ENCODE data around the gene PTPRK. TPM values are rescaled to one million over a fixed set of nuclear protein-coding genes. Genes with fewer than 3 reads are reported as not detected.

The PTPRK gene
- total RNA-seq, 2 experiments from 2014 or later = not detected

- TF ChIP-seq, protein P1, sequence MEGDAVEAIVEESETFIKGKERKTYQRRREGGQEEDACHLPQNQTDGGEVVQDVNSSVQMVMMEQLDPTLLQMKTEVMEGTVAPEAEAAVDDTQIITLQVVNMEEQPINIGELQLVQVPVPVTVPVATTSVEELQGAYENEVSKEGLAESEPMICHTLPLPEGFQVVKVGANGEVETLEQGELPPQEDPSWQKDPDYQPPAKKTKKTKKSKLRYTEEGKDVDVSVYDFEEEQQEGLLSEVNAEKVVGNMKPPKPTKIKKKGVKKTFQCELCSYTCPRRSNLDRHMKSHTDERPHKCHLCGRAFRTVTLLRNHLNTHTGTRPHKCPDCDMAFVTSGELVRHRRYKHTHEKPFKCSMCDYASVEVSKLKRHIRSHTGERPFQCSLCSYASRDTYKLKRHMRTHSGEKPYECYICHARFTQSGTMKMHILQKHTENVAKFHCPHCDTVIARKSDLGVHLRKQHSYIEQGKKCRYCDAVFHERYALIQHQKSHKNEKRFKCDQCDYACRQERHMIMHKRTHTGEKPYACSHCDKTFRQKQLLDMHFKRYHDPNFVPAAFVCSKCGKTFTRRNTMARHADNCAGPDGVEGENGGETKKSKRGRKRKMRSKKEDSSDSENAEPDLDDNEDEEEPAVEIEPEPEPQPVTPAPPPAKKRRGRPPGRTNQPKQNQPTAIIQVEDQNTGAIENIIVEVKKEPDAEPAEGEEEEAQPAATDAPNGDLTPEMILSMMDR (conservative IDR thresholded peaks at IDR 0.05; ENCODE audit: low read length) = no peak
- TF ChIP-seq EZH2phosphoT487 (IDR thresholded peaks at IDR 0.05; ENCODE audit: borderline replicate concordance, low read depth, low read length) = no peak
- POLR2A ChIA-PET = interaction anchor here (0.6 kb wide), 1 partner anchor 488 kb away, joined by 3 read pairs; no protein-coding TSS in a partner anchor
- DNase-seq (ENCODE audit: low spot score) = no peak
- no peaks in the 10 kb centered on the region for H4K20me1 ChIP-seq (ENCODE audit: insufficient read depth, low read length)
- H2AFZ ChIP-seq (ENCODE audit: low read length) = no peak overlapping the region
- BruUV-seq (replicated peaks) = no TSS peak
- CTCF ChIA-PET (ENCODE audit: unreplicated experiment) = no interaction called here
- H3K4me2 ChIP-seq (ENCODE audit: low read length) = no peak overlapping the region
- H3K27ac ChIP-seq (ENCODE audit: low read depth, low read length, poor library complexity, severe bottlenecking) = no peak overlapping the region
- no peaks in the 10 kb centered on the region for H3K79me2 ChIP-seq (ENCODE audit: insufficient read depth, low read depth, low read length)
- no peak overlapping the region for H3K4me3 ChIP-seq (ENCODE audit: low read depth, low read length, poor library complexity, severe bottlenecking)
- H3K36me3 ChIP-seq (ENCODE audit: insufficient read depth, low read length) = no peaks in the 10 kb centered on the region
- H3K4me1 ChIP-seq (ENCODE audit: insufficient read depth, low read length, poor library complexity, severe bottlenecking) = no peaks in the 10 kb centered on the region
- no peaks in the 10 kb centered on the region for H3K9me3 ChIP-seq (ENCODE audit: low read length)
- intact Hi-C loops (cut with micrococcal nuclease; ENCODE audit: unreplicated experiment) = no loop called here
- H3K9me2 ChIP-seq (ENCODE audit: insufficient read depth, low read length) = no peaks in the 10 kb centered on the region
Observed at GRCh38 chr6:128525406-128525805, 5.0 kb upstream of the PTPRK start.

DNA sequence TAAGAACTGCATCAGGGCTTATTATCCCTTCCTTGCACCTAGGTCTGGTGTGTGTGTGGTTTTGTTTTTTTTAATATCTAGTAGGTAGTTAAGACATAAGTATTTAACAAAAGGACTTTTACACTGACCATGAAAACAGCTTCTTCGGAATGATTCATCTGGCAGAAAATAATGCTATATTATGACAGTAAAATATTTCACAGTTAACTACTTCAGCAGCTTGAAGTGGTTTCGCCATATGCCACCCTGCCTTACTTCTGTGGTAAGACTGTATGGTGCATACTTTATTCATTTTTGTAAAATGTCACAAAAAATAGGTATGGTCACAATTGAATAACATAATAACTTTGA, 858 bp upstream of the PTPRK start:
- no peak overlapping the region for H2AFZ ChIP-seq (ENCODE audit: low read length)
- H3K27ac ChIP-seq (ENCODE audit: low read depth, low read length, poor library complexity, severe bottlenecking) = no peak overlapping the region
- H3K4me3 ChIP-seq (ENCODE audit: low read depth, low read length, poor library complexity, severe bottlenecking) = no peak overlapping the region
- intact Hi-C loops (cut with micrococcal nuclease; ENCODE audit: unreplicated experiment) = no loop called here
- no peaks in the 10 kb centered on the region for H4K20me1 ChIP-seq (ENCODE audit: insufficient read depth, low read length)
- no peaks in the 10 kb centered on the region for H3K9me3 ChIP-seq (ENCODE audit: low read length)
- no peaks in the 10 kb centered on the region for H3K4me1 ChIP-seq (ENCODE audit: insufficient read depth, low read length, poor library complexity, severe bottlenecking)
- CTCF ChIA-PET (ENCODE audit: unreplicated experiment) = no interaction called here
- no peak for DNase-seq (ENCODE audit: low spot score)
- POLR2A ChIA-PET = no interaction called here
- no peaks in the 10 kb centered on the region for H3K36me3 ChIP-seq (ENCODE audit: insufficient read depth, low read length)
- no peak overlapping the region for H3K4me2 ChIP-seq (ENCODE audit: low read length)
- no peak for TF ChIP-seq EZH2phosphoT487 (IDR thresholded peaks at IDR 0.05; ENCODE audit: borderline replicate concordance, low read depth, low read length)
- TF ChIP-seq, protein P1 (conservative IDR thresholded peaks at IDR 0.05; ENCODE audit: low read length) = no peak
- H3K9me2 ChIP-seq (ENCODE audit: insufficient read depth, low read length) = no peaks in the 10 kb centered on the region
- BruUV-seq (replicated peaks) = no TSS peak
- no peaks in the 10 kb centered on the region for H3K79me2 ChIP-seq (ENCODE audit: insufficient read depth, low read depth, low read length)

DNA sequence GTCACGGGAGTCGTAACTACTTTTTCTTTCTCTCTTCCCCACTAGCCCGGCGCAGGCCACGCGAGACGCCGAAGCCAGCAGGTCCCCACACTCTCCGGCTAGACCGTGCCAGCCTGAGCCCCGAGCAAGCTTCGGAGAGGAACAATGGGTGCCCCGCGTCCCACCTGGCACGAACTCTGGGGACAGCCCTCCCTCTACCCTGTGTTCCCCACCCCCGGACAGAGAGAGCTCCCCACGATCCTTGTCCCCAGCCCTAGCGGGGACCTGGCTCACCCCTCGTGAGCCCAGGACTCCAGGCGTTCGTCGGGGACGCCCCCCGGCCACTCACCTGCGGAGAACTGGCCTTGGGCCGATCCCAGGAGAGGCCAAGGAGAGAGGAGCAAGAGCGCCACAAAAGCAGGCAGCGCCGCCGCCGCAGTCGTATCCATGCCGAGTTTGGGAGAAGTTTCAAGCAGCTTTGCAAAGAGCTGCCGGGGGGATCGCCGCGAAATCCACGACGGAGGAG, 416 bp downstream of the PTPRK start:
- Histone ChIP-seq H3K79me2 (ENCODE audit: insufficient read depth, low read depth, low read length) (no peaks in the 10 kb centered on the region), H4K20me1 (ENCODE audit: insufficient read depth, low read length) (no peaks in the 10 kb centered on the region), H3K4me1 (ENCODE audit: insufficient read depth, low read length, poor library complexity, severe bottlenecking) (no peaks in the 10 kb centered on the region), H3K9me3 (ENCODE audit: low read length) (no peaks in the 10 kb centered on the region), H3K36me3 (ENCODE audit: insufficient read depth, low read length) (no peaks in the 10 kb centered on the region), H3K4me2 (ENCODE audit: low read length) (no peak overlapping the region), H3K27ac (ENCODE audit: low read depth, low read length, poor library complexity, severe bottlenecking) (no peak overlapping the region), H3K9me2 (ENCODE audit: insufficient read depth, low read length) (no peaks in the 10 kb centered on the region), H3K4me3 (ENCODE audit: low read depth, low read length, poor library complexity, severe bottlenecking) (no peak overlapping the region), H2AFZ (ENCODE audit: low read length) (no peak overlapping the region)
- intact Hi-C loops (cut with micrococcal nuclease; ENCODE audit: unreplicated experiment) = no loop called here
- POLR2A ChIA-PET = no interaction called here
- TF ChIP-seq, protein P1 (conservative IDR thresholded peaks at IDR 0.05; ENCODE audit: low read length) = no peak
- TF ChIP-seq EZH2phosphoT487 (IDR thresholded peaks at IDR 0.05; ENCODE audit: borderline replicate concordance, low read depth, low read length) = no peak
- no peak for DNase-seq (ENCODE audit: low spot score)
- BruUV-seq (replicated peaks) = no TSS peak
- CTCF ChIA-PET (ENCODE audit: unreplicated experiment) = no interaction called here
